ENCODE results near the gene AOX1.

- no peak for TF ChIP-seq CTCF (conservative IDR thresholded peaks at IDR 0.05)
- no peak for TF ChIP-seq EZH2 (IDR thresholded peaks at IDR 0.05; ENCODE audit: low read depth)
Observed at GRCh38 chr2:200664770-200665494, 79.1 kb downstream of the AOX1 start.

Data from PC-9 (cell line).